Body of pancreas (tissue), 4 donors: ENCODE data around the gene ALG12.

Source experiments
- POLR2A ChIP-seq, 3 donors: fragments of 450-650 bp; IDR thresholded peaks; one replicate each; pipeline ENCODE4 v1.6.1; 2016; ENCODE audit warnings: antibody characterized with exemption in 3 of 3, mild to moderate bottlenecking in 2 of 3
- TF ChIP-seq, protein P1 (sequence below), 7 experiments: fragments of 450-650 bp in 4 of 7; fragments of 200-600 bp in 3 of 7; sonication (generic) in 3 of 7; IDR thresholded peaks; one replicate each; pipeline ENCODE4 v1.5.1; 2016 to 2019; ENCODE audit warnings: antibody characterized with exemption in 7 of 7

- TF ChIP-seq, protein P1, sequence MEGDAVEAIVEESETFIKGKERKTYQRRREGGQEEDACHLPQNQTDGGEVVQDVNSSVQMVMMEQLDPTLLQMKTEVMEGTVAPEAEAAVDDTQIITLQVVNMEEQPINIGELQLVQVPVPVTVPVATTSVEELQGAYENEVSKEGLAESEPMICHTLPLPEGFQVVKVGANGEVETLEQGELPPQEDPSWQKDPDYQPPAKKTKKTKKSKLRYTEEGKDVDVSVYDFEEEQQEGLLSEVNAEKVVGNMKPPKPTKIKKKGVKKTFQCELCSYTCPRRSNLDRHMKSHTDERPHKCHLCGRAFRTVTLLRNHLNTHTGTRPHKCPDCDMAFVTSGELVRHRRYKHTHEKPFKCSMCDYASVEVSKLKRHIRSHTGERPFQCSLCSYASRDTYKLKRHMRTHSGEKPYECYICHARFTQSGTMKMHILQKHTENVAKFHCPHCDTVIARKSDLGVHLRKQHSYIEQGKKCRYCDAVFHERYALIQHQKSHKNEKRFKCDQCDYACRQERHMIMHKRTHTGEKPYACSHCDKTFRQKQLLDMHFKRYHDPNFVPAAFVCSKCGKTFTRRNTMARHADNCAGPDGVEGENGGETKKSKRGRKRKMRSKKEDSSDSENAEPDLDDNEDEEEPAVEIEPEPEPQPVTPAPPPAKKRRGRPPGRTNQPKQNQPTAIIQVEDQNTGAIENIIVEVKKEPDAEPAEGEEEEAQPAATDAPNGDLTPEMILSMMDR (IDR thresholded peaks at IDR 0.05): no peak
- no peak for TF ChIP-seq POLR2A (IDR thresholded peaks at IDR 0.05)
These were observed 33.0 kb downstream of the ALG12 start for GRCh38 chr22:49885281-49885680.
